ENCODE results near the gene EFL1.

- TF ChIP-seq EZH2 (IDR thresholded peaks at IDR 0.05; ENCODE audit: borderline replicate concordance, low read length) (no peak), CTCF (conservative IDR thresholded peaks at IDR 0.05 in 1 of 2, IDR thresholded peaks at IDR 0.05 in 1 of 2; ENCODE audit: extremely low read depth in 1 of 2, insufficient read depth in 1 of 2, low read depth in 1 of 2, low read length in 2 of 2) (no peak)
Observed at GRCh38 chr15:82186719-82187406, 75.7 kb downstream of the EFL1 start.

All from mammary epithelial cell (primary cell).